Measurements from ENCODE around the gene SLC24A3.

Gene SLC24A3

DNA sequence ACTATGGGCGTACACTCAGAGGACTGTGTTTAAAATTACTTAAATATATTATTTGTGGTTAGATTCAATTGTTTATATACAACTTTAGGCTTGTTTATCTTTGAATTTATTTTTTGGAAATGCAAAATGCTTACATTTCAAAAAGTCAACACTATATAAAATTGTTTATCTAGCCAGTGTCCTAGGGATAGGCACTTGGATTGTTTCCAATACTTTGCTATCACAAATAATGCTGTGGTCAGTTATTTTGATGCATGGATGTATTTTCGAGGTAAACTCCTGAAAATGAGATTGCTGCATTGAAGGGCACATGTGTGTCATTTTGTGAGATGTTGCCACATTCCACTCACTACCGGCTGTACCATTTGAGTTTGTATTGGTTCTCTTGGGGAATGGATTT, 213.9 kb downstream of the SLC24A3 start:
- DNase-seq (ENCODE audit: low read depth in 2 of 2): no peak

DNA sequence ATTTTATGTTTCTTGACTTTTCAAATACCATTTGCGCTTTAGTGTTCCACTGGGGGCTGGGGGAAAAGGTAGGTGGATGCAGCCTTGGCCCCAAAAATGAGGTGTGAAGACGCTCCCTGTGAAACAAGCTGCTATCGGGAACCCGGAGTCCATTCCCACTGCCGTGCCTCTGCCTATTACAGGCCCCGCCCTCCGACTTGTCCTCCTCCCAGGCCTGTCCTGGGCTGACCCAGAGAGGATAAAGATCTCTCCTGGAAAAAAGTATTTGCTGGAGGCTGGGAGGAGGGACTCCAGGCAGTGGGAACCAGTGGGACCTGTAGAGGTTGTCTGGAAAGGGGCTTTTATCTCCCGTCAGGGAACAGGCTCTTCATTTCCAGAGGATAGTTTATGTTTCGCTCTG, 215.0 kb downstream of the SLC24A3 start:
- DNase-seq (ENCODE audit: low read depth in 2 of 2): no peak

DNA sequence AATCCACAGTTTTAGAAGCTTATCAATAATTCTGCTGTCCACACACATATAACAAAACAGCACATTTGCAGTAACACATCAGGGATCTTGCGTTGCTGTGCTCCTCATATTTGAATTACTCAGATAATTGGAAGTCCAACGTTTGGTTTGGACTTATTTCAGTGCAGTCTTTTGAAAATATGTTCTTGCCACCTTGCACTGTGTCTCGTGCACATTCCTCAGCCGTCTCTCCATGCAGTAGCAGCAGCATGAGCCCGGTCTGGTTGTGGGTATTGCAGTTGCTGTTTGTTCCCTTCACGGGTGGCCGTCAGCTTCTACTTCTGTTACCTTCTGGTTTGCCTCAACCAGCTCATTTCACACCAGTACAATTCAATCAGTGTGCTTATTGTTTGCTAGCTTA, 215.5 kb downstream of the SLC24A3 start:
- no peak for DNase-seq (ENCODE audit: low read depth in 2 of 2)

DNA sequence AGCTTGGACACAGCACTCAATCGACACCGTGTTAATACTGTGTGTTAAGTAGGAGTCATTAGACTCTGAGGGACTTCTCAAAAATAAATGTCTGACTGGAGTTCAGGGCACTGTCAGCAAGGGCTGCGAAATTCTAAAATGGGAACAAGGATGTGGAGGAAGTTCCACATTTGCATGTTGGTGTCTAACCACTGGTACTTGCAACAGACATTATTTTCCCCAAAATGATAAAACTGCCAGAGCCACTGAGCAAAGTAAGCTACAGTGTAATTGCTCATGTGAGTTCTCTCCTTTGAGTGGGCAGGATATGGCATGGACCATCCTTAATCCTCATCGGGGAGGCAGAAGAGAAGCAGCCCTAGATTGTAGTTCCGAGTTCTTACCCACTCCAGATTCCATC, 215.9 kb downstream of the SLC24A3 start:
- no peak for DNase-seq (ENCODE audit: low read depth in 2 of 2)

DNA sequence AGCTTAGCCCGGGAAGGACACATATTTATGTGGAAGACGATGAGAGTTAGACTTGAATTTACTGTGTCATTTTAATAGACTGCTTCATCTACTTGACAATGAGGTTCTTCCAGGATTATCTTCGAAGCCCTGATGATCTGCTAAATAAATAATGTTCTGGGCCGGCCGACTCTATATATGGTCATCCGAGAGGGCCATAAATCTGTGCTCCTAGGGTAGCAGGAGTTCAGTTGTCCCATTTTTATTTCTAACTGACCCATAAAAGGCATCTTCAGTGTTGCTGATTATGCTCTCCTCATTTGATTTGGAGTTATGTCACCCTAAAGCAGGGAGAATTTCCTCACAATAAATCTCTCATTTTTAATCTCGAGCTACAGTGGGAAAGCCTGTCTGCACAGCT, 217.1 kb downstream of the SLC24A3 start:
- DNase-seq (ENCODE audit: low read depth in 2 of 2): no peak

DNA sequence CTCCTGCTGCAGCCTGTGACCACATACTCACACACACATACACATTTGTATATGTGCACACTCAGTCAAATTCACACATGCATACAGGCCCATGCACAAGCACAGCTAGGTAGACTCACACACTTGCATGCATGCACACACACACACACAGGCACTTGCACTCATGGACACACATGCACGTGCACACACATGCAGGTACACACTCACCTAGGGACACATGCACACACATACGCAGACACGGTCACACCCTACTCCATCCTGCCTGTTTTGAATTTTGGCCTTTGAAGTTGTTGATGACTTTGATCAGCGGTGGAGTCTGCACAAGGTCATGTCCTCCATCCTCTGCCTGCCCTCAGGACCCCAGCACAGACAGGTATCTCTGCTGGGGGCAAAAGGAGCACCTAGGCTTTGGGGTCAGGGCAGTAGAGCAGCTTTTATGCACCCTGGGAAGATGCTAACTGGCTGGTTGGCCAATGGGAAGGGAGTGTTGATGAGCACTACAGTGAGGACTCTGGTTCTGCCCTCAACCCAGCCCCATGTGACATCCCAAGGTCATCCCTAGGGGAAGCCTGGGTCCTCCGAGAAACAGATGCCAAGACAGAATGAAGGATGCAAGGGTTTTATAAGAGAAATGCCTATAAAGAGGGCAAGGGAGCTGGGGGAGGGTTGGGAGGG, 218.3 kb downstream of the SLC24A3 start:
- no peak for DNase-seq (ENCODE audit: low read depth in 2 of 2)

DNA sequence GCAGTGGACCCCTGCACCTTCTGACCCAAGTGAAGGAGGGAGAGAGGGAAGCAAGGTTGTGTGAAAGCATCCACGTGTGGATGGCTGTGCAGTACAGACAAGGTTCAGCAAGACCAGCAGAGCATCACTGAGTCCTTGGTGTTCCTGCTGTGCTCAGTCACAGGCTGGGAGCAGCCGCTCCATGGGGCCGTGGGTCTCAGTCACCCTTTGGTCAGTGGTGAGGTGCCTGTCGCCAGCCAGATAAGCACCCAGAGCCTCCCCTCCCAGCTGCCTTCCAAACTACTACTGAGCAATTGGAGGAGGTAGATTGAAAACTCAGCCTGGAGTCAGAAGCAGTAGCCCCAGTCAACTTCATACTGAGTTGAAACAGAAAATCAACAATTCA, 218.9 kb downstream of the SLC24A3 start:
- no peak for DNase-seq (ENCODE audit: low read depth in 2 of 2)

DNA sequence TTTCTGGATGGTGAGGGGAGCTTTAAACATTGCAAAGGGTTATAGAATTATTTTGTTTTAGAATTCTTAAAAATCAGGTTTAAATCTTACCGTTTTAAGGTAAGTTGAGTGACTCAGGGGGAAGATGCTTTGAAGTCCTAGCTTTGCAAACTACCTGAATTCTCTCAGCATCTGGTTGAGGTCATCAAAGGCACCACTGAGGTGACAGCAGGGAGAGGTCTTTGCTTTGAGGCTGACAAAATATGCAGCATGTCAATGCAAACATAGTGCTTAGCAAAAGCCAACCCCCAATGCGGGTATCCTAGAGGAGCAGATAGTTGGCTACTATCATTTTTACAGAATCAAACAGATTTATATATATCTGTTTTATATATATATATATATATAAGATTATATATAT, 219.5 kb downstream of the SLC24A3 start:
- DNase-seq (ENCODE audit: low read depth in 2 of 2): no peak

DNA sequence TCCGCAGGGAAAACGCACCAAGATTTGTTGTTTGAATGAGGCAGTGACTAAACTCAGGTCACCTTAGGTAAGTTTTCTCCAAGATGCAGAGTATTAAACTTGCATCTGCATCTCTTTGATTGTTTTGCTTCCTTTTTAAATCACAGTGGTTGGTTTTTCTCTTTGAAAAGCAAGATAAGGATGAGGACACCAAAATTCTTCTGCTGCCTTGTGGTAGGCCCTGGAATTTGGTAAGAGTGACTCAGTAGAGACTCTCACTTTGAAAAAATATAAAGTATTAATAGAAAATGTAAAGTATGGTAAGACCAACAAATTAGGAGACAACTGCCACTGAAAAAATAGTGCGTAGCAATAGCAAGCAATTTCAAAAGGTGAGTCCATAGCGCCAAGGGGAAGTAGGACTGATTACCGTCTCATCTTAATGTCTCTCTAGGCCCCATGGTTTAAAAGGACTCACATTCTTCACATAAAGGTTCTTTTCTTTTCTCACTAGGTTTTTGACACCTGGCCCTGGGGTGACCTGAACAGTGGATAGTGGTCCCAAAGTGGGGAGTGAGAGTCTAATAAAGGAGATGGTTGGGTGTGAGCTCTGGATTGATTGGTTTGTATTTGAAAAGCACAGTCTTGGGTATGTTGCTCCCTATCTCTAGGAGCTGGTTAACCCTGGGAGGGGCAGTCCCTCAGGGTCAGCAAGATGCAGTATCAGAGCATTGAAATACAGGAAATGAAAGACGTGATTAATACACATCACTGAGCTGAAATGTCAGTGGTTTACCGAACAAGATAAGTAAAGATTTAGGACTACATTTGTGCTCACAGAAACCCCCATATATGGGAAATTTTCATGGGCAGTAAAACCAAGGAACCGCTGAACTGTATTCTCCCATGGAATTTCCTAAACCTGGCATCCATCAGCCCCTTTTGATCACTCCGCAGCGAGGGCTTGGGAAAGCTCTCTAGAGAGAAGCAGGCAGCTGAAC, 221.2 kb downstream of the SLC24A3 start:
- no peak for DNase-seq (ENCODE audit: low read depth in 2 of 2)

DNA sequence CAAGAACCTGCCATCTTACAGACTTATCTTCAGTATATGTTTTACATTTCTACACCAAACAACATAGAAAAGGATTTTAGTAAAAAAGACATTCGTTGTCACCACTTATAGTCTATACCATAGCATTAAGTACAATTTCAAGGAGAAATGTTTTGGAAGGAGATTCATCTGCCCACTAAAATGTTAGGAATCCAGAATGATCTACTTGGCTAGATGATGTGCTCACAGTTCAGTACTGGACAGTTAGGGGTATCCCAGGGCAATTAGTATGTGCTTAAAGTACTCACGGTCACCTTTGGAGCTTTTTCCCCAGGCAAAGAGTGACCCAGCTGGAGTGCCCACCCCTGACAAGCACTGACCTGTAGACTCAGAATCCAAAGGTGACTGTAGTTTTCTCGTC, 222.9 kb downstream of the SLC24A3 start:
- no peak for DNase-seq (ENCODE audit: low read depth in 2 of 2)

DNA sequence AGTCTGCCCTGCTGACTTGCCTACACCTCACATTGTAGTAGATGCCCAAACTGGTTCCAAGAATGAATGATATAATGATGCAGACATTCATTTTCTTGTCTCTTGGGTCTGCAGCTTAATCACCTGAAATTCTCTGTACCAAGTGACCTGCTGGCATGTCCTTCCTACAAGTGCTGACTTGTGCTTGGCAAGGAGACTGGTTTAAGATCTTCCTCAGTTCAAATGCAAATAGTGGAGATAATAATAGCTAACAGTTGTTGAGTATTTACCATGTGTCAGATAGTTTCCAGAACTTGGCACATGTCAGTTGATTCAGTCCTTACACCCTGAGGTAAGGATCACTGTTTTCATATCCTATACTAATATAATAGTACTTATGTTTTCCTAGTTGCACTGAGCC, 223.4 kb downstream of the SLC24A3 start:
- DNase-seq (ENCODE audit: low read depth in 2 of 2): no peak

DNA sequence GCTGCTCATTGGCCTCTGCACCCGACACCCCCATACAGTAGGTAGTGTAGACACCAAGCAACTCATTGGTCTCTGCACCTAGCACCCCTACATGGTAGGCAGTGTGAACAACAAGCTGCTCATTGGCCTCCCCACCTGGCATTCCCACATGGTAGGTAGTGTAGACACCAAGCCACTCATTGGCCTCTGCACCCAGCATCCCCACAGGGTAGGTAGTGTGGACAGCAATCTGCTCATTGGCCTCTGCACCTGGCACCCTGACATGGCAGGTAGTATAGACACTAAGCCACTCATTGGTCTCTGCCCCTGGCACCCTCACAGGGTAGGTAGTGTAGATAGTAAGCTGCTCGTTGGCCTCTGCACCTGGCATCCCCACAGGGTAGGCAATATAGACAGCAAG, 226.0 kb downstream of the SLC24A3 start:
- no peak for DNase-seq (ENCODE audit: low read depth in 2 of 2)

DNA sequence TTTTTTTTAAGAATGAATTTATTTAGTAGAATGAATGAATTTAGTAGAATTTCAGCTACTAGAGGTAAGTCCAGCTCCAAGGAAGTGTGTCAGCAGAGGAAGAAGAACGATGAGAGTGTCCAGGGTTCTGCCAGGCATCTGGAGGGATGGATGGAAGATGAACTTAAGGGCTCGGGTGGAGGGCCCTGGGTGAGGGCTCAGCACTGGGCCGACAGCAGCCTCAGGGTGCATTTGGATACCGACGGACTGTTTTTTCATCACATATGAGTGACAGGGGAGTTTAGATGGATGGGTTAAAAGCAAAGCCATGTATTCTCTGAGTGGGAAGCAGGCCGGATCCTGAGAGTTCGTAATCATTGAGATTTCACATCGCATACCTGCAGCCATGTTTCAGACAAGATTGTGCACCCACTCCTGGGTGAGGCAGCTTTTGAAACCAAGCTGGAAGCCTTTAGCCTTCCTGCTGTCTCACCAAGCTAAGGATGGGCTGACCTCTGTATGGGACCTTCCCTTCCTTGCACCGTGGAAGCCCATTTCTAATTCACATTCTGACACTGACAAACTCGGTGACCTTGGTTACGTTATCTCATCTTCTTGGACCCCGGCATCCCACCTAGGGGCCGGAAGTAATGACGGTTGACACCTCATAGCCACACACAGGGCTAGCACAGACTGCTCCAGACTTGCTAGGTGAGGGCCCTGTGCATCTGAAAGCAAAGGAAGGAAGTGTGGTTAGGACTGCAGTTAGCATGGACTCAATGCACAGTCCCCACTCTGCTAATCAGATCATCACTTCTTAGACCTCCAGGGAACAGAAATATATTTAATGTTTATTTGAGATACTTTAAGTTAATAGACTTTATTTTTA, 228.5 kb downstream of the SLC24A3 start:
- no peak for DNase-seq (ENCODE audit: low read depth in 2 of 2)

DNA sequence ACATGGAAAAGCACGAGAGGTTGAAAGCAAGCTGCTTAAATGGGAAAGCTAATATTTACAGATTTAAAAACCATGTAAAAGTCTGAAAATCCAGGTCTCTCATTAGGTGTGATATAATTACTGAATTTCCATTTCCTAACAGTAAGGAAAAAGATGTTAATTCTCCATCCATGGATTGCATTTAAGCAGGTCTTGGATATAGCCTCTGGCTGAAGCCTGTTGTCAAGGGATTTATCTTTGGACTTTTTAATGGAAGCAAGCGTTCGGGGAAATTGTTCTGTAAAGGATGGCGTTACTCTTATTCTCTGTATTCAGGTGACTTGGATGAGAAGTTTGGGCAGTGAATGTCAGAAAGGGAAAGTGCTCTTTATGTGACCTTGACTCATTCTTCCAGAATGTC, 233.8 kb downstream of the SLC24A3 start:
- DNase-seq (ENCODE audit: low read depth in 2 of 2): no peak

DNA sequence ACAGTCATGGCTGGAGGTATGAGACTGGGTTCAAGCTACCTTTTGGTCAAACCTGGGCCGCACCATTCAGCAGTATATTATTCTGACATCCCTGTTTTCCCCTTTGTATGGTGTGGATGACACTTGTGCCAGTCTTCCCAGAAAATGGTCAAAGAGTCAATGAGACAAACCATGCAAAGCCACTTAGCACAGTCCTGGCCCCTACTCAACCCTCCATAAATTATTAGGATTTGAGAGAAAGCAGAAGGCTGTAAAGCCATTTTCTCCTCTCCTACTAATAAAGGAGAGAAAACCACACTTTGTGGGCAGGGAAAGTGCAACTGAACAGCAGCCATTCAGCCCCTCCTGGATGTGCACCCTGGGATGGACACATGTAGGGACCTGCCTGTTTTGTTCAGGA, 236.2 kb downstream of the SLC24A3 start:
- DNase-seq (ENCODE audit: low read depth in 2 of 2): no peak

DNA sequence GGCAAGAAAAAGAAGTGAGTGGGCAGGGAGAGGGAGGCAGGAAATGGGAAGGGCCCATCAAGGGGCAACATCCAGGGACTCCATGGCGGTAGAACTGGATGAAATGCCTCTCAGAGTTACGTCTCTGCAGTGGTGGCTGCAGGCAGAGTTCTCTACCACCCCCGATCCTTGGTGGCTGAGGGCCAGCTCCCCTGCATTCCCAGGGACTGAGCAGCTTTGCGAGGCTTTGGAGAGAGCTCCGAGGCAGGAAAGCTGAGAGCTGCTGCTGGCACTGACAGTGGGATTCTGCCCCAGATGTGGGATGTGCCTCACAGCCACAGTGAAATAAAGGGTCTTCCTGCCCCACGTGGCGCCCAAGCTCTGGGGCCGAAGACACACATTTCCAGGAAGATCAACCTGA, 236.6 kb downstream of the SLC24A3 start:
- no peak for DNase-seq (ENCODE audit: low read depth in 2 of 2)

DNA sequence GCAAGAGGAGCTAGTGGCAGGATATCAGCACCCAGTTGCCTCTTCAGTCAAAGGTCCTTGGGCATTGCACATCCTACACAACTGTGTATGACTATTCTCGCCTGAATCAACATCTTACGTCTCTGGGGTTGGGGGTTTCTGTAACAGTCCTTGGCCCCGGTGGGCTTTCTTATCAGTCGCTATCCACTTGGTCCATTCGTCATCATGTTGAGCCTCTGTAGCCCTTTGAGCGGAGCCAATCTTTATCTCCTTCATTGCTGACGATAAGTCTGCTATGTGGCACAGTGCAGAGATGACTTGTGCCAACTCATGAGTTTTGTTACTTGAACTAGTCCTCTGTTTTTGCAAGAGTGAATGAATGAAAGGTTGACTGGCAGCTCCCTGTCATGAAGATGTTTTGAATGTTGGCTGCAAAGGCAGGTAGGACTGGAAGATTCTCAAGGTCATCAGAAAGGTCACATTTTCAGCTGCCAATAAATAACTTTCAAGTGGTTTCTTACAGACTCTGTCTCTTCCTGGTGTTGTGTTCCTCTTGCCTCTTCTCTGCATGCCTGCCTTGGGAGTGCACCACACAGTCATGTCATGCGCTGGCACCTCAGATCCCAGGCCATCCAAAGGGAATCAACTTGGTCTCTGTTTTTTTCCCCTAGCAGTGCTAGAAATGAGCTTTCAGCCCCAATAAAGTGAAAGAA, 238.9 kb downstream of the SLC24A3 start:
- DNase-seq (ENCODE audit: low read depth in 2 of 2): no peak

DNA sequence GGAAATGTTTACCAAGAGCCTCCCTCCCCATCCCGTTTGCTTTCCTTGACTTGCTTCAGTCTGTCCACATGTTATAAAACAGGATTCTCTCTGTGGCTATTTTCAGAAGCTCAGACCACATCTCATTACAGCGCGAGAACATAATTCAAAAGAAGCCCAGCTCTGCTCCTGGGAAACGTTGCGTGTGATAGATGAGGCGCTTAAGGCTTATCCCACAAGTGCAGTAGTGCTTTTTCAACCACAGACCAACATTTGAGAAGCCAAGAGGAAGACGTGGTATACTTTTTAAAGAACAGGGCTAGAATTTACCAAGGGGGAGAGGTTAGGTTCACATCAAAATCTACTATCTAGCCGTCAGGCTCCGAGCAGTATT, 239.5 kb downstream of the SLC24A3 start:
- DNase-seq (ENCODE audit: low read depth in 2 of 2): no peak

DNA sequence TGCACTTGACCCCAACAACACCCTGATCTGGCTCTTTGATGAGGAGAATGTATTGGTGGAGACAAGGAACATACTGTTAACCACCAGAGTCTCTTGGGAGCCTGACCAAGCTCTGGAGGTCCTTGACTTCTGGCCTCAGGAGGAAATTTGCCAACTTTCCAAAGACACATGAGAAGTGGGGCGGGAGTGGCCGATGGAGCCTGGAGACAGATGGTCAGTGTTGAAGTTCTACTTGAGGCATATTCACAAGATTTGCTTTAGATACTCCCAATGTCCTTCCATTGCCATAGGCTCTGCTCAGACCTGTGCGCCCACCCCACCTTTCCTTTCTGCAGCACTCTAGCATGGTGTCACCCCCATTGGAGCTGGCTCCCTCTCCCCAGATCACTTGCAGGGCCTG, 241.0 kb downstream of the SLC24A3 start:
- DNase-seq (ENCODE audit: low read depth in 2 of 2): no peak

DNA sequence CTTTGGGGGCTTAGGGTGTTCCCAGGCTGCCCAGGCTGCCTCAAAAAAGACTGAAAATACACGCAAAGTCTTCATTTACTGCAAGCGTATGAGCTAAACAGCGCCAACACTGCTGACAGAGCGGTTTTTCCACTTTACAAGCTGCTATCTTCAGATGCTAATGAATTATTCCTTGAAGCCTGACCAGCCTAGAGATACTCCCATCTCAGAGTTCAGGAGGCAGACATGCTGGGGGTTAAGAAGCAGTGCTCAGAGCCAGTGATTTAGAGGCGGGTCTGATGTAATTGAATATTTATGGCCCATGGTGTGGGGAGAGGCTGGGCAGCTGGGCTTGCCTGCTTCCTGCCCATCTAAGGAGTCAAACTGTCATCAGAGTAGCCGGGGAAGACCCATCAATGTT, 241.4 kb downstream of the SLC24A3 start:
- DNase-seq (ENCODE audit: low read depth in 2 of 2): no peak

DNA sequence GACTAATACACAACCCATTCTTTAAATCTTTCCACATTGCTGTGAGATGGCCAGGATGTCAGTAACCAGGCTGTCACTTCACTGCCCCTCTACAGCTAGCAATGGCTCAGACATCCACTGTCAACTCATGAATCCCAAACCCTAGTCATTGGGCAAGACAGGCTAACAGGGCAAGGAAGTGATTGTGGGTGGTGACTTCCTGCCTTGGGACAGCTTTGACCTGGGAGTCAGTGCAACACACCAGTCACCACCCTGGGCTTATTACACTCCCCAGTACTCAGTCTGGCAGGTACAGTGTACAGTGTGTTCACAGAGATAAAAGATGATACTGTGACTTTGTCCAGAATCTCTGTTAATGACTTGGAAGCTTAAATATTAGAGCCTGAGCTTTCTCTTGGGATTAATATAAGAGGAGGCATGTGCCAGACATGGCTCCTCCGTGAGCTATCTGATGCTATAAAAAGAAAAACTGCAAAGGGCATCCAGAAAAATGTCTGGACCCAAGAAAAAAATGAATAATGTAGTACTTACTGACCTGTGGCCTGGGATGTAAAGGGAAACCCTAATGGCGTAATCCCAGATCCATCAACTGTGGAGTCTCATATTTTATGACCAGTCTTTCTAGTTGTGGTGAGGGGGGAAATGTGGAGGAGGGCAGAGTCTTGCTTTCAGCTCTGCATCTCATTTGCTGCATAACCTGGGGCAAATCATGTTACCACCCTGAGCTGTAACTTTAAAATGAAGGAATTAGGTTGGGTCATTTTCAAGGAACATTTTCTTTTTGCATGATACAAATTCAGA, 244.4 kb downstream of the SLC24A3 start:
- no peak for DNase-seq (ENCODE audit: low read depth in 2 of 2)

Data from stimulated activated CD4-positive, alpha-beta T cell treated with anti-CD3 and anti-CD28 coated beads, Interleukin-1b, Interleukin-23, amount 100 ng/mL, for 4 hours (primary cell).